HepG2 (cell line): ENCODE measurements around the gene TRAPPC10. TPM values are rescaled to one million over a fixed set of nuclear protein-coding genes. Genes with fewer than 3 reads are reported as not detected.

Experiments
- ATAC-seq: fragments of 200-7000 bp; cut with Tn5 transposase; 3 replicates; pipeline ENCODE4 v1.9.1; 2020; ENCODE audit warnings: mild to moderate bottlenecking, moderate library complexity
- BruUV-seq: library from RNA; stranded (reverse); fragments of 400-500 nt; replicated peaks from 2 replicates; lab custom pipeline; 2021; lab: Mats Ljungman, UMichigan
- CTCF ChIA-PET: fragments of 300-600 bp; formaldehyde crosslinking; extraction: SDS; loops from one replicate; lab custom pipeline; 2021; ENCODE audit warnings: low total read pairs, inconsistent platforms, low intra/inter-chr PET ratio; lab: Yijun Ruan, JAX
- POLR2A ChIA-PET: fragments of 350-600 bp; sonication (Branson Sonifier 250); formaldehyde crosslinking; loops from one replicate; lab custom pipeline; 2020; ENCODE audit warnings: antibody characterized with exemption, inconsistent platforms; lab: Yijun Ruan, JAX
- DNase-seq: peaks from one replicate; pipeline ENCODE4 v3.0.0-alpha.2; 2015; ENCODE audit warnings: low spot score
- FAIRE-seq: peaks from 3 replicates; lab custom pipeline; 2011; peaks lifted over from hg19 to GRCh38; lab: Jason Lieb, UNC
- H2AFZ ChIP-seq: one replicate; pipeline ENCODE4 v1.6.1; 2011; ENCODE audit warnings: low read length, inconsistent platforms
- H3K27ac ChIP-seq: fragments of 300-600 bp; 3 replicates; pipeline ENCODE4 v1.8.0; 2011; ENCODE audit warnings: mixed run types, mild to moderate bottlenecking, mixed read lengths, low read length, inconsistent platforms; ENCODE audit not compliant: insufficient read depth; ENCODE audit errors: extremely low read length
- H3K27me3 ChIP-seq, 2 experiments: fragments of 200-600 bp in 1 of 2; 2 replicates in 1 of 2; 3 replicates in 1 of 2; pipeline versions ENCODE4 v1.6.0 to v1.8.0; 2011; ENCODE audit warnings: low read length in 2 of 2, mild to moderate bottlenecking in 2 of 2, moderate library complexity in 2 of 2, inconsistent platforms in 1 of 2; ENCODE audit not compliant: insufficient read depth in 2 of 2, control insufficient read depth in 1 of 2
- H3K36me3 ChIP-seq, 2 experiments: fragments of 200-600 bp in 1 of 2; replicated peaks in 1 of 2; 2 replicates in 1 of 2; 3 replicates in 1 of 2; pipeline versions ENCODE4 v1.5.1 to v1.8.0; 2011; ENCODE audit warnings: low read length in 2 of 2, inconsistent platforms in 1 of 2; ENCODE audit not compliant: insufficient read depth in 2 of 2, control insufficient read depth in 1 of 2
- H3K4me1 ChIP-seq: 2 replicates; pipeline ENCODE4 v1.5.1; 2012; ENCODE audit warnings: low read length, inconsistent platforms; ENCODE audit not compliant: insufficient read depth
- H3K4me2 ChIP-seq: 2 replicates; pipeline ENCODE4 v1.6.0; 2011; ENCODE audit warnings: low read depth, low read length, inconsistent platforms
- H3K4me3 ChIP-seq, 3 experiments: fragments of 200-600 bp in 1 of 3; sonication (generic), shearing (Covaris generic) in 1 of 3; replicated peaks in 1 of 3; 2 replicates each; pipeline ENCODE4 v1.5.1; 2011 to 2016; ENCODE audit warnings: low read length in 3 of 3, inconsistent platforms in 2 of 3, low read depth in 2 of 3, mild to moderate bottlenecking in 2 of 3, control low read depth in 1 of 3, mixed read lengths in 1 of 3; ENCODE audit not compliant: insufficient read depth in 1 of 3
- H3K79me2 ChIP-seq: one replicate; pipeline ENCODE4 v1.6.1; 2011; ENCODE audit warnings: low read length, inconsistent platforms; ENCODE audit not compliant: insufficient read depth
- H3K9ac ChIP-seq: 2 replicates; pipeline ENCODE4 v1.6.0; 2011; ENCODE audit warnings: mild to moderate bottlenecking, low read depth, low read length, inconsistent platforms; ENCODE audit not compliant: insufficient read depth
- H3K9me3 ChIP-seq: 2 replicates; pipeline ENCODE4 v1.5.1; 2012; ENCODE audit warnings: mild to moderate bottlenecking, low read length
- H4K20me1 ChIP-seq: 2 replicates; pipeline ENCODE4 v1.6.0; 2011; ENCODE audit warnings: inconsistent platforms, mild to moderate bottlenecking, low read length, moderate library complexity; ENCODE audit not compliant: insufficient read depth
- CHD4 ChIP-seq: fragments of 200-600 bp; sonication (generic); IDR thresholded peaks from 2 replicates; pipeline ENCODE4 v1.7.0; 2017; ENCODE audit warnings: mild to moderate bottlenecking, low read length, borderline replicate concordance
- PATZ1 ChIP-seq: sonication (generic); formaldehyde crosslinking; IDR thresholded peaks from 2 replicates; pipeline ENCODE4 v1.4.0; 2020; ENCODE audit warnings: missing genetic modification reagents
- RBM22 ChIP-seq: fragments of 200-400 bp; formaldehyde crosslinking; optimal IDR thresholded peaks from 2 replicates; pipeline ENCODE3; 2017; ENCODE audit warnings: mild to moderate bottlenecking, low read length, moderate library complexity
- STAG1 ChIP-seq: sonication (generic); formaldehyde crosslinking; IDR thresholded peaks from 2 replicates; pipeline ENCODE4 v1.4.0; 2020; ENCODE audit warnings: missing genetic modification reagents
- ZFY ChIP-seq: sonication (generic); formaldehyde crosslinking; IDR thresholded peaks from 2 replicates; pipeline ENCODE4 v1.4.0; 2020; ENCODE audit warnings: missing genetic modification reagents
- WGBS: methylation state at CpG from one replicate; pipeline ENCODE4 v1.1.6; 2017; ENCODE audit warnings: low lambda C conversion rate; 5-methylcytosine and 5-hydroxymethylcytosine counted together
- in situ Hi-C: cut with HindIII; loops from 2 replicates; pipeline ENCODE4 v1.10.0; 2017; ENCODE audit warnings: low pct_unique_long_range_greater_than_20kb; ENCODE audit not compliant: extremely low pct_ligation_motif_present
- intact Hi-C: fragments of 100-400 bp; cut with micrococcal nuclease; formaldehyde crosslinking; loops from one replicate; pipeline ENCODE4 v1.10.0; 2022; ENCODE audit not compliant: unreplicated experiment
- polyA plus RNA-seq, 8 experiments: library from polyadenylated mRNA; depleted of rRNA in 3 of 8; stranded (reverse) in 7 of 8; unstranded in 1 of 8; fragments of >200 nt; fragmentation: Illumina TruSeq in 4 of 8; extraction: Trizol in 4 of 8; gene quantifications; 2 replicates each; pipeline versions ENCODE4 v1.2.1 to v1.2.3, GENCODE V29; 2011 to 2016; ENCODE audit warnings: low read depth in 4 of 8, missing spikeins in 1 of 8, mixed read lengths in 1 of 8; ENCODE audit not compliant: insufficient read depth in 1 of 8
- total RNA-seq, 5 experiments: library from RNA; depleted of rRNA; stranded (reverse); fragments of >200 nt; fragmentation: Illumina TruSeq; extraction: Trizol; gene quantifications; 2 replicates each; pipeline ENCODE4 v1.2.3, GENCODE V29; 2016; ENCODE audit warnings: low read depth in 1 of 5
- TF ChIP-seq, protein P1 (sequence below): sonication (generic); formaldehyde crosslinking; IDR thresholded peaks from 2 replicates; pipeline ENCODE4 v1.5.0; 2020; ENCODE audit warnings: mild to moderate bottlenecking, missing genetic modification reagents, moderate library complexity
- TF ChIP-seq, protein P2 (sequence below): sonication (generic); formaldehyde crosslinking; IDR thresholded peaks from 2 replicates; pipeline ENCODE4 v1.4.0; 2020; ENCODE audit warnings: missing genetic modification reagents
- TF ChIP-seq, protein P3 (sequence below): sonication (generic); formaldehyde crosslinking; IDR thresholded peaks from 2 replicates; pipeline ENCODE4 v1.8.0; 2023; ENCODE audit warnings: mild to moderate bottlenecking, missing genetic modification reagents

TRAPPC10 gene
- total and polyA plus RNA-seq, 2 of the 13 experiments (the other 11 are each of a cell fraction or from before 2014, with no cell fraction given), result 10.6 to 16.5 TPM

DNA sequence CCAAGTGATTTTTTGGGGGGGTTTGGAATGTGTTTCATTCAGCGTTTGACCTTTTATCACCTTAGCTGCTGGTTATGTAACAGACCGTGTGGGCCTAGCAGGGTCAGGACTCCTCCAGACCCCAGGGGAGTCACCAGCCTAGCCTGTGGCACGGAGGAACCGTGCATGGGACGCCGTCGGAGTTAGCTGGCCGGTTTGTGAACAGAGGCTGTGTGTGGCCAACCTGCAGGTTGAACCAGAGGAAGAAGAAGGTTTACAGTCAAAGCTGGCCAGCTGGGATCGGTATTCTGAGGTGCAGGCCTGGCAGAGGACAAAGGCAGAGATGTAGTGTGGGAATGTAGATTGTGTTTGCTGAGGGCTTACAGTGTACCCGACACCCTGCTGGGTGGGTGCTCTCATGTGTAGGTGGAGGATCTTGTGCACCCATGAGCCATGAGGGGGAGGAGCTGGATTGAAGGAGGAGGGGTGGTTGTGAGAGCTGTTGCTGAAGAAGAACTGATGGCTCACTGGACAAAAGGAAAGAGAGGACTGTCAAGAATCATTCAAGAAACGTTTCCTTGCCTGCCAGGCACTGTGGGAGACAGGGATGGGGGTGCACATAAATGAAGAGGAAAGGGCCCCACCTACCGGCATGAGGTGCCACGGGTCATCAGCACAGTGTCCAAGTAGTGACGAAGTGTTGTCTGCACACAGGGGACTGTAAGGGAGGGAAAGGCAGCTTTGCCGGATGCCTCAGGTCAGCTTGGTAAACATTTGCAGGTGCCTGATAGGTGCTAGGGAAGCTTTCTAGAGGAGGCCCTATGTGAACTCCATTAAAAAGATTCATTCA, 55.1 kb downstream of the TRAPPC10 start:
- ChIA-PET CTCF (no interaction called here), POLR2A (no interaction called here)
- Histone ChIP-seq H3K9ac (no peak overlapping the region), H3K4me3 (no peak overlapping the region), H3K4me2 (no peak overlapping the region), H3K27ac (no peak overlapping the region), H3K36me3 (peaks cover 16 to 46% of the 10 kb centered on the region in 2 experiments; a peak in 4 of 5 replicates), H2AFZ (no peak overlapping the region), H3K4me1 (peaks cover 17% of the 10 kb centered on the region), H3K79me2 (no peaks in the 10 kb centered on the region), H3K27me3 (no peaks in the 10 kb centered on the region), H4K20me1 (peaks cover 7% of the 10 kb centered on the region; the same call in 1 of the 2 replicates), H3K9me3 (no peaks in the 10 kb centered on the region)
- ATAC-seq (peak; percentile 87), FAIRE-seq (peak; percentile 8), DNase-seq (peak; percentile 21)
- in situ Hi-C loops (loop anchor here (5.0 kb wide), 1 partner anchor 40 kb away; no protein-coding TSS in a partner anchor), intact Hi-C loops (loop anchor here (1.0 kb wide), 1 partner anchor 54 kb away; no protein-coding TSS in a partner anchor)
- BruUV-seq, result no TSS peak
- WGBS, result 71% methylated on average over 15 of the region's 15 CpGs
- peak; percentile 47 for TF ChIP-seq STAG1 (CRISPR knock-in tag)
- TF ChIP-seq, protein P1, sequence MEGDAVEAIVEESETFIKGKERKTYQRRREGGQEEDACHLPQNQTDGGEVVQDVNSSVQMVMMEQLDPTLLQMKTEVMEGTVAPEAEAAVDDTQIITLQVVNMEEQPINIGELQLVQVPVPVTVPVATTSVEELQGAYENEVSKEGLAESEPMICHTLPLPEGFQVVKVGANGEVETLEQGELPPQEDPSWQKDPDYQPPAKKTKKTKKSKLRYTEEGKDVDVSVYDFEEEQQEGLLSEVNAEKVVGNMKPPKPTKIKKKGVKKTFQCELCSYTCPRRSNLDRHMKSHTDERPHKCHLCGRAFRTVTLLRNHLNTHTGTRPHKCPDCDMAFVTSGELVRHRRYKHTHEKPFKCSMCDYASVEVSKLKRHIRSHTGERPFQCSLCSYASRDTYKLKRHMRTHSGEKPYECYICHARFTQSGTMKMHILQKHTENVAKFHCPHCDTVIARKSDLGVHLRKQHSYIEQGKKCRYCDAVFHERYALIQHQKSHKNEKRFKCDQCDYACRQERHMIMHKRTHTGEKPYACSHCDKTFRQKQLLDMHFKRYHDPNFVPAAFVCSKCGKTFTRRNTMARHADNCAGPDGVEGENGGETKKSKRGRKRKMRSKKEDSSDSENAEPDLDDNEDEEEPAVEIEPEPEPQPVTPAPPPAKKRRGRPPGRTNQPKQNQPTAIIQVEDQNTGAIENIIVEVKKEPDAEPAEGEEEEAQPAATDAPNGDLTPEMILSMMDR (CRISPR knock-in tag), result peak; percentile 53
- no peak for TF ChIP-seq CHD4
- no peak for TF ChIP-seq ZFY
- TF ChIP-seq, protein P2, sequence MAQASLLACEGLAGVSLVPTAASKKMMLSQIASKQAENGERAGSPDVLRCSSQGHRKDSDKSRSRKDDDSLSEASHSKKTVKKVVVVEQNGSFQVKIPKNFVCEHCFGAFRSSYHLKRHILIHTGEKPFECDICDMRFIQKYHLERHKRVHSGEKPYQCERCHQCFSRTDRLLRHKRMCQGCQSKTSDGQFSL (CRISPR knock-in tag), result peak; percentile 95
- 0 out of 2 replicates have a peak, but pooled peaks have one; percentile 31 for TF ChIP-seq PATZ1 (CRISPR knock-in tag)
- TF ChIP-seq, protein P3, sequence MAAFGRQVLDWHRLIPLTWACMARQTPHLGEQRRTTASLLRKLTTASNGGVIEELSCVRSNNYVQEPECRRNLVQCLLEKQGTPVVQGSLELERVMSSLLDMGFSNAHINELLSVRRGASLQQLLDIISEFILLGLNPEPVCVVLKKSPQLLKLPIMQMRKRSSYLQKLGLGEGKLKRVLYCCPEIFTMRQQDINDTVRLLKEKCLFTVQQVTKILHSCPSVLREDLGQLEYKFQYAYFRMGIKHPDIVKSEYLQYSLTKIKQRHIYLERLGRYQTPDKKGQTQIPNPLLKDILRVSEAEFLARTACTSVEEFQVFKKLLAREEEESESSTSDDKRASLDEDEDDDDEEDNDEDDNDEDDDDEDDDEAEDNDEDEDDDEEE (CRISPR knock-in tag), result no peak
- peak; percentile 49 for TF ChIP-seq RBM22
